ENCODE results near the gene NHERF2.

The NHERF2 gene

GRCh38 chr16:2039274-2040031, 12.8 kb downstream of the NHERF2 start:
- no peak for TF ChIP-seq CTCF (IDR thresholded peaks at IDR 0.05; ENCODE audit: low read depth, low read length, missing control alignments)
- H3K27ac ChIP-seq, result peak overlapping the region; percentile 33
- peak; percentile 65 for DNase-seq
- no peak overlapping the region for H3K4me3 ChIP-seq (ENCODE audit: low read depth, low read length)
- peaks cover 18% of the 10 kb centered on the region for H3K36me3 ChIP-seq (replicated peaks)
- in situ Hi-C loops (cut with HindIII; ENCODE audit: low pct_ligation_motif_present, low sequenced_read_pairs), result loop anchor here (5.0 kb wide), 1 partner anchor 38 kb away; no protein-coding TSS in a partner anchor
- H3K27me3 ChIP-seq (replicated peaks), result no peaks in the 10 kb centered on the region

- in situ Hi-C loops (cut with HindIII; ENCODE audit: low pct_ligation_motif_present, low sequenced_read_pairs), result no loop called here
- no peak for DNase-seq
- Histone ChIP-seq H3K36me3 (replicated peaks) (peaks cover 18% of the 10 kb centered on the region), H3K27ac (peak overlapping the region; percentile 33), H3K4me3 (ENCODE audit: low read depth, low read length) (no peak overlapping the region), H3K27me3 (replicated peaks) (no peaks in the 10 kb centered on the region)
- no peak for TF ChIP-seq CTCF (IDR thresholded peaks at IDR 0.05; ENCODE audit: low read depth, low read length, missing control alignments)
These were observed 13.5 kb downstream of the NHERF2 start for GRCh38 chr16:2040041-2040786.

GRCh38 chr16:2040787-2041522, 14.3 kb downstream of the NHERF2 start:
- in situ Hi-C loops (cut with HindIII; ENCODE audit: low pct_ligation_motif_present, low sequenced_read_pairs), result no loop called here
- no peak for TF ChIP-seq CTCF (IDR thresholded peaks at IDR 0.05; ENCODE audit: low read depth, low read length, missing control alignments)
- H3K36me3 ChIP-seq (replicated peaks), result peaks cover 18% of the 10 kb centered on the region
- H3K27me3 ChIP-seq (replicated peaks), result no peaks in the 10 kb centered on the region
- DNase-seq, result no peak
- no peak overlapping the region for H3K27ac ChIP-seq
- H3K4me3 ChIP-seq (ENCODE audit: low read depth, low read length), result no peak overlapping the region

GRCh38 chr16:2042171-2042985, 15.7 kb downstream of the NHERF2 start:
- DNase-seq, result no peak
- Histone ChIP-seq H3K36me3 (replicated peaks) (peaks cover 5% of the 10 kb centered on the region), H3K27me3 (replicated peaks) (no peaks in the 10 kb centered on the region), H3K27ac (no peak overlapping the region), H3K4me3 (ENCODE audit: low read depth, low read length) (no peak overlapping the region)
- TF ChIP-seq CTCF (IDR thresholded peaks at IDR 0.05; ENCODE audit: low read depth, low read length, missing control alignments), result no peak
- in situ Hi-C loops (cut with HindIII; ENCODE audit: low pct_ligation_motif_present, low sequenced_read_pairs), result no loop called here

- no peak overlapping the region for H3K27ac ChIP-seq
- peaks cover 5% of the 10 kb centered on the region for H3K36me3 ChIP-seq (replicated peaks)
- no peak overlapping the region for H3K4me3 ChIP-seq (ENCODE audit: low read depth, low read length)
- no peak for DNase-seq
- in situ Hi-C loops (cut with HindIII; ENCODE audit: low pct_ligation_motif_present, low sequenced_read_pairs), result no loop called here
- TF ChIP-seq CTCF (IDR thresholded peaks at IDR 0.05; ENCODE audit: low read depth, low read length, missing control alignments), result no peak
- H3K27me3 ChIP-seq (replicated peaks), result no peaks in the 10 kb centered on the region
These were observed 16.4 kb downstream of the NHERF2 start for GRCh38 chr16:2042986-2043666.
